Transverse colon (tissue), 4 donors: ENCODE results near the gene ABCB6.
"Not testable (repeated sequence)": the region's sequence is repeated elsewhere in the genome, so short reads cannot be mapped to it uniquely, and the experiment has no call there.

Experiments used
- CTCF ChIP-seq, 5 experiments: fragments of 200-600 bp in 3 of 5; fragments of 450-650 bp in 2 of 5; sonication (generic) in 3 of 5; IDR thresholded peaks; 1 replicate in 2 of 5; 2 replicates in 3 of 5; pipeline ENCODE4 v1.5.1; 2016 to 2017; ENCODE audit warnings: antibody characterized with exemption in 5 of 5, inconsistent platforms in 3 of 5, mild to moderate bottlenecking in 2 of 5, moderate library complexity in 1 of 5
- EP300 ChIP-seq: sonication (generic); formaldehyde crosslinking; IDR thresholded peaks from one replicate; pipeline ENCODE4 v1.6.1; 2017; ENCODE audit warnings: antibody characterized with exemption, low read depth
- POLR2A ChIP-seq: fragments of 450-650 bp; IDR thresholded peaks from one replicate; pipeline ENCODE4 v1.6.1; 2016; ENCODE audit warnings: antibody characterized with exemption, mild to moderate bottlenecking, moderate library complexity
- POLR2AphosphoS5 ChIP-seq, 3 donors: sonication (generic); formaldehyde crosslinking; IDR thresholded peaks; one replicate each; pipeline ENCODE4 v1.6.1; 2016; ENCODE audit warnings: antibody characterized with exemption in 3 of 3

- TF ChIP-seq CTCF (IDR thresholded peaks at IDR 0.05); EP300; POLR2AphosphoS5 (IDR thresholded peaks at IDR 0.05); POLR2A: not testable (repeated sequence)
Observed at GRCh38 chr2:219201331-219201730, 17.4 kb downstream of the ABCB6 start.
